HG03064 (cell line): Measurements from ENCODE around the gene PTPRH.

ENCODE experiments used
- ATAC-seq: cut with Tn5 transposase; IDR thresholded peaks from one replicate; pipeline ENCODE4 v1.9.1; 2021; ENCODE audit warnings: low read depth; ENCODE audit not compliant: unreplicated experiment

PTPRH gene, protein sequence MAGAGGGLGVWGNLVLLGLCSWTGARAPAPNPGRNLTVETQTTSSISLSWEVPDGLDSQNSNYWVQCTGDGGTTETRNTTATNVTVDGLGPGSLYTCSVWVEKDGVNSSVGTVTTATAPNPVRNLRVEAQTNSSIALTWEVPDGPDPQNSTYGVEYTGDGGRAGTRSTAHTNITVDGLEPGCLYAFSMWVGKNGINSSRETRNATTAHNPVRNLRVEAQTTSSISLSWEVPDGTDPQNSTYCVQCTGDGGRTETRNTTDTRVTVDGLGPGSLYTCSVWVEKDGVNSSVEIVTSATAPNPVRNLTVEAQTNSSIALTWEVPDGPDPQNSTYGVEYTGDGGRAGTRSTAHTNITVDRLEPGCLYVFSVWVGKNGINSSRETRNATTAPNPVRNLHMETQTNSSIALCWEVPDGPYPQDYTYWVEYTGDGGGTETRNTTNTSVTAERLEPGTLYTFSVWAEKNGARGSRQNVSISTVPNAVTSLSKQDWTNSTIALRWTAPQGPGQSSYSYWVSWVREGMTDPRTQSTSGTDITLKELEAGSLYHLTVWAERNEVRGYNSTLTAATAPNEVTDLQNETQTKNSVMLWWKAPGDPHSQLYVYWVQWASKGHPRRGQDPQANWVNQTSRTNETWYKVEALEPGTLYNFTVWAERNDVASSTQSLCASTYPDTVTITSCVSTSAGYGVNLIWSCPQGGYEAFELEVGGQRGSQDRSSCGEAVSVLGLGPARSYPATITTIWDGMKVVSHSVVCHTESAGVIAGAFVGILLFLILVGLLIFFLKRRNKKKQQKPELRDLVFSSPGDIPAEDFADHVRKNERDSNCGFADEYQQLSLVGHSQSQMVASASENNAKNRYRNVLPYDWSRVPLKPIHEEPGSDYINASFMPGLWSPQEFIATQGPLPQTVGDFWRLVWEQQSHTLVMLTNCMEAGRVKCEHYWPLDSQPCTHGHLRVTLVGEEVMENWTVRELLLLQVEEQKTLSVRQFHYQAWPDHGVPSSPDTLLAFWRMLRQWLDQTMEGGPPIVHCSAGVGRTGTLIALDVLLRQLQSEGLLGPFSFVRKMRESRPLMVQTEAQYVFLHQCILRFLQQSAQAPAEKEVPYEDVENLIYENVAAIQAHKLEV

DNA sequence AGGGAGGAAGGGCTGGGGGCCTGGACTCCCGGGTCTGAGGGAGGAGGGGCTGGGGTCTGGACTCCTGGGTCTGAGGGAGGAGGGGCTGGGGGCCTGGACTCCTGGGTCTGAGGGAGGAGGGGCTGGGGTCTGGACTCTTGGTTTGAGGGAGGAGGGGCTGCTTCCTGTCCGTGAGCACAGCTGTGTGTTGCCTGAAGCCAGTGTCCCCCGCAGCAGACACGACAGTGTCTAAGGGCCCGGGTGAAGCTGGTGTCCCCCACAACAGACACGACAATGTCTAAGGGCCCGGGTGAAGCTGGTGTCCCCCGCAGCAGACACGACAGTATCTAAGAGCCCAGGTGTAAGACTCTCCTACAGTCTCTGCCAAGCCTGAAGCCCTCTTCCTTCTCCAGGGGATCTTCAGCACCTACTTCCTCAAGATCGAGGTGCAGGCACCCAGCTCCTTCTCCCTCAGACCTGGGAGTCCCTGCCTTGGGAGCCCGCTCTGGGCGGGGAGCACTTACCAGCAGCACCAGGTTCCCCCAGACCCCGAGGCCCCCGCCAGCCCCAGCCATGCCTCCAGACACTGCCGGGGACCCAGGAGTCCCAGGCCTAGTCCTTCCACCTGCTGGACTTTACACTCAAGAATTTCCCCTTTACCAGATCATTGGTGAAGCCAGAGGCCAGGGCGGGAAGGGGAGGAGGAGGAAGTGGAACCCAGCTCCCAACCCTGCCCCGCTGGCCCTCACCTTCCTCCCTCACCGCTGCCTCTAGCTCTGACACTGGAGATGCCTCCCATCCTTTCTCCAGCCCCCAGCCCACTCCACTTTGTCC is at the start of gene PTPRH:
PTPRH (minus strand) TSS at position 622 of the 813 bp plus-strand sequence; CDS start at position 554, 68 bp downstream.
- ATAC-seq, result no peak

DNA sequence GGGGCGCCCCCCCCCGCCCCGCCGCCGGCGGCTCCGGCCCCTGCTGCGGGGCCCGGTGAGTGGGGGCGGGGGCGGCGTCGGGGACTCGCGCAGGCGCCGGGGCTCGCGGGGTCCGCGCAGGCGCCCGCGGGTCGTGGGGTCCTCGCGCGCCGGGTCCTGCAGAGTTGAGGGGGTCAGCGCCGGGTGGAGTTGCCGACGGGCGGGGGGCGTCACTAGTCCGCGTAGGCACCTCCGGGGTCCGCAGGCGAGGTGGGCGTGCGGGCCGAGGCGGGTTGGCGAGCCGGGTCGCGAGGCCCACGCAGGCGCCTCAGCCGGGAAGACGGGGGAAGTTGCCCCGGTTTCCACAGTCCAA is 49.2 kb upstream of the PTPRH start:
- ATAC-seq, result peak; percentile 13

- ATAC-seq, result no peak
These were observed 48.4 kb upstream of the PTPRH start for GRCh38 chr19:55257461-55258420.

- no peak for ATAC-seq
These were observed 47.5 kb upstream of the PTPRH start for GRCh38 chr19:55256562-55257460.

DNA sequence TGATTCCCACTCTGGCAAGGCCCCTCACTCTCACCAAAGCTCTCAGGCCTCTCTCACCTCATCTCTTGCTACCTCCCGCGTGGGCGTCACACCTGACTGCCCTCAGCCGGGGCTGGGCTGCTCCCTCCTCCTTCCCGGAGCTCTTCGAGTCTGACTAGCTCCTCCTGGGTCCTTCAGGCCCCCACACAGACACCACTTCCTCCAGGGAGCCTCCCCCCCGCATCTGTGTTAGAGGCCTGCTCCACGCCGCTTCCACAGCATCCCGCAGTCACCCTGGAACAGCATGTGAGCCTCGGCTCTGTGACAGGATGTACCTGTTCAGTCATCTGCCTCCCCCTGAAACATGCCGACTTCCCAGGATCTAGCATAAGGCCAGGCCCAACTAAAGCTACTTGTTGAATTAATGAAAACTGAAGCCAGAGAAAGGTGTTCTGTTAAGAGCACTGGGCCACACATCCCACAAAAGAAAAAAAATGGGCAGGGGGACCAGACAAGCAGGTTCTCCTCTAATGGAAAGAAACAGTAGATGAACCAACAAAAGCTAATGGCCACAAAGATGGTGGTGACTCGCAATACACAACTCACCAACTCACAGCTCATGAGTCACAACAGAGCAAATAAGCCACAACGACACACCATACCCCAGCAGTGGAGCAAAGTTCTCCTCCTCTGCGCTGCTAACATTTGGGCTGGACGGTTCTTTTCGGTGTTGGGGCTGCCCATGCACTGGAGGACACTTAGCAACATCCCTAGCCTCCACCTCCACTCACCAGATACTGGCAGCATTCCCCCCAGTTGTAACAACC is 46.5 kb upstream of the PTPRH start:
- no peak for ATAC-seq

DNA sequence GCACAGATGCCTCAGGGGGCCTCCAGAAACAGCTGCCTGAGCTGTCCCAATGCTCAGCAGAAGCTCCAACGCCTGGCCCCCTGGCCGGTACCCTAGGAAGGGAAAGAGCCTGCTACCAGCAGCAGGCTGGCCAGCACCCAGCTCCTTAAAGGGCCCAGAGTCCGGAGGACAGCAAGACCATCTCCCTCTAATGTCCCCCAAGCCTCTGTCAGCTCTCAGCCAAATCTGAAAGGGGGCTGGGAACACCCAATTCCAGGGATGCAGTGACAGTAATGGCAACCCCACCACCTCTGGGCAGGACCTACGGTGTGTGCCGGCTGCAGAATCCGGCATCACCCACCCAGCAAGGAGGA is 45.3 kb upstream of the PTPRH start:
- ATAC-seq, result no peak

- ATAC-seq, result no peak
These were observed 44.7 kb upstream of the PTPRH start for GRCh38 chr19:55253842-55254624.

GRCh38 chr19:55252760-55253663 is 43.7 kb upstream of the PTPRH start:
- ATAC-seq, result no peak

- no peak for ATAC-seq
These were observed 42.2 kb upstream of the PTPRH start for GRCh38 chr19:55251341-55252081.

GRCh38 chr19:55250262-55251036 is 41.1 kb upstream of the PTPRH start:
- no peak for ATAC-seq

DNA sequence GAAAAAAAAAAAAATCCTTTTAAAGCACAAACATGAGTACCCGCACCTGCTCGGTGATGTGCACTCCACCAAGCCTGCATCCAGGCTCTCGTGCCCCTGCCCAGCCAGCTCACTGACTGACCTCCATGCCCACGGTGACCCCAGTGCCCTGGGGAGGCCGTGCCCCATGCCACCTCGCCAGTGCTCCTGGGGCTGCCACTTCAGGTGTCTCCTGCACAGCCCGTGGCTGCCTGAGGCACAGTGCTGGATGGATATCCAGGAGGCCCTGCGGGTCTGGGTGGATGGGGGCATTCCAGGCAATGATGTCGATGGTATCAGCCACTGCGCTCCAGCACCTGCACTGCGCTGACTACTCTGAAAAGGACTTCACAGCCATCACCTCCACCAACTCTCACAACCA is 40.5 kb upstream of the PTPRH start:
- no peak for ATAC-seq

DNA sequence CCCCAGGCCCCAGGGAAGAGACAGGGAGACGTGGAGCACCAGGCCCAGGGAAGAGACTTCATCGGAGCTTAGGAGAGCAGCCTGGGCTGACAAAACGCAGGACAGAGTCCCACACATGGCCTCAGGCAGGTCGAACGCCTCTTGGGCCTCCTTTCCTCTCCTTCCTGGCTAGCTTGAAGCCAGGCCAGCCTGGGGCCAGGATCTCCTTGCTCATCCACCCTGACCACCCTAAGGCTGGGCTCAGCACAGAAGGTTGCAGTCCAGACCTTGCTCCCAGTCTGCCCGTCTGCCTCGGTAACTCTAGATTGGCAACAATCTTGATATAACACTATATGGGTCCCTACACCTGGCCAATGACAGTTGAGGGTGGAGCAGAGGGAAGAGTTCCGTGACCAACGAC is 39.4 kb upstream of the PTPRH start:
- no peak for ATAC-seq

- ATAC-seq, result no peak
These were observed 38.9 kb upstream of the PTPRH start for GRCh38 chr19:55248166-55248675.

DNA sequence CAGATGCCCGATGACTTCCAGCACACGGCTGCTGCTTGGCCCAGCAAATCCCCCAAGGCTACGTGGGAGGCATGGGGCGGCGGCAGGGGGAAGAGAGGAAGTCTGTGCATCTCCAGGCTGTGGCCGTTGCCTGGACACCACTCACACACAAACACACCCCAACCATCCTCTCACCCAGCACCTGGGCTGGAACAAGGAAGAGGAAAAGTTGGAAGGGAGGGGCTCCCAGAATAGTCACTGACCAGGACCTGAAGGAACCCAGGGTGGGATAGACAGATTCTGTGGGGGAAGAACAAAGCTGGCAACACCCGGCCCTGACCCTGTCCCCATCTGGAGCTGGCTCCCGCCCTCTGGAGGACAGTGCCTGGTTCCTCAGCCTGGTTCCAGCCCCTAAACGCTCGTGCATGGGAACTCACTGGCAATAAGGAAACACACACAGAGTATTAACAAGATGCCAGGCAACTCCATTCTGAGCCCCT is 38.4 kb upstream of the PTPRH start:
- ATAC-seq, result no peak
